Gastrocnemius medialis (tissue), 4 donors: ENCODE results near the gene PGM2.

Experiments
- POLR2A ChIP-seq, 2 donors: fragments of 450-650 bp; IDR thresholded peaks; one replicate each; pipeline ENCODE4 v1.6.1; 2017; ENCODE audit warnings: antibody characterized with exemption in 2 of 2, mild to moderate bottlenecking in 2 of 2, moderate library complexity in 2 of 2
- TF ChIP-seq, protein P1 (sequence below), 5 experiments: fragments of 450-650 bp in 3 of 5; fragments of 200-600 bp in 2 of 5; sonication (generic) in 2 of 5; IDR thresholded peaks in 4 of 5; conservative IDR thresholded peaks in 1 of 5; 1 replicate in 4 of 5; 2 replicates in 1 of 5; pipeline ENCODE4 v1.5.1; 2016 to 2019; ENCODE audit warnings: antibody characterized with exemption in 5 of 5, mild to moderate bottlenecking in 3 of 5, moderate library complexity in 3 of 5

DNA sequence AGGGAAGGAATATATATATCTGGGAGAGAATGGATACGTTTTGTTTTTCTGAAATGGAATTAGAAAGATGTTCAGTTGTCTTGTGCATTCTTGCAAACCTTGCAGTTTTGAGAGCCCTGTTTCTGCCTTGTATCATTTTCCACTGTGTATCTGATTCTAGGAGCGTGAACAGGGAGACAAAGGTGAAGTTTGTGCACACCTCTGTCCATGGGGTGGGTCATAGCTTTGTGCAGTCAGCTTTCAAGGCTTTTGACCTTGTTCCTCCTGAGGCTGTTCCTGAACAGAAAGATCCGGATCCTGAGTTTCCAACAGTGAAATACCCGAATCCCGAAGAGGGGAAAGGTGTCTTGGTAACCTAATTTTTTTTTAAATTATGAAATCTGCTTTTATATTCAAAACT, 17.7 kb downstream of the PGM2 start:
- TF ChIP-seq, protein P1, sequence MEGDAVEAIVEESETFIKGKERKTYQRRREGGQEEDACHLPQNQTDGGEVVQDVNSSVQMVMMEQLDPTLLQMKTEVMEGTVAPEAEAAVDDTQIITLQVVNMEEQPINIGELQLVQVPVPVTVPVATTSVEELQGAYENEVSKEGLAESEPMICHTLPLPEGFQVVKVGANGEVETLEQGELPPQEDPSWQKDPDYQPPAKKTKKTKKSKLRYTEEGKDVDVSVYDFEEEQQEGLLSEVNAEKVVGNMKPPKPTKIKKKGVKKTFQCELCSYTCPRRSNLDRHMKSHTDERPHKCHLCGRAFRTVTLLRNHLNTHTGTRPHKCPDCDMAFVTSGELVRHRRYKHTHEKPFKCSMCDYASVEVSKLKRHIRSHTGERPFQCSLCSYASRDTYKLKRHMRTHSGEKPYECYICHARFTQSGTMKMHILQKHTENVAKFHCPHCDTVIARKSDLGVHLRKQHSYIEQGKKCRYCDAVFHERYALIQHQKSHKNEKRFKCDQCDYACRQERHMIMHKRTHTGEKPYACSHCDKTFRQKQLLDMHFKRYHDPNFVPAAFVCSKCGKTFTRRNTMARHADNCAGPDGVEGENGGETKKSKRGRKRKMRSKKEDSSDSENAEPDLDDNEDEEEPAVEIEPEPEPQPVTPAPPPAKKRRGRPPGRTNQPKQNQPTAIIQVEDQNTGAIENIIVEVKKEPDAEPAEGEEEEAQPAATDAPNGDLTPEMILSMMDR (IDR thresholded peaks at IDR 0.05 in 4 of 5, conservative IDR thresholded peaks at IDR 0.05 in 1 of 5) = no peak
- TF ChIP-seq POLR2A (IDR thresholded peaks at IDR 0.05) = no peak
